PC-3 (cell line): ENCODE results near the gene C14orf119. TPM values are rescaled to one million over a fixed set of nuclear protein-coding genes. Genes with fewer than 3 reads are reported as not detected.

ENCODE experiments used
- ATAC-seq: fragments of 200-7000 bp; cut with Tn5 transposase; 2 replicates; pipeline ENCODE4 v1.9.1; 2020; ENCODE audit warnings: mild to moderate bottlenecking, moderate library complexity
- BruUV-seq: library from RNA; stranded (reverse); fragments of 400-500 nt; replicated peaks from 2 replicates; lab custom pipeline; 2021; lab: Mats Ljungman, UMichigan
- CTCF ChIA-PET: fragments of 300-600 bp; sonication (Branson Sonifier 250); formaldehyde crosslinking; loops from one replicate; lab custom pipeline; 2022; ENCODE audit warnings: antibody characterized with exemption; lab: Charles Lee
- POLR2A ChIA-PET: fragments of 300-600 bp; sonication (Branson Sonifier 250); formaldehyde crosslinking; loops from one replicate; lab custom pipeline; 2022; ENCODE audit warnings: antibody characterized with exemption; ENCODE audit not compliant: unreplicated experiment; lab: Charles Lee
- DNase-seq: peaks from one replicate; pipeline ENCODE4 v3.0.0-alpha.2; 2015
- H2AFZ ChIP-seq: fragments of 300-600 bp; sonication (generic); 2 replicates; pipeline ENCODE4 v1.6.0; 2016; ENCODE audit warnings: antibody characterized with exemption, low read length
- H3F3A ChIP-seq: fragments of 300-600 bp; sonication (generic); one replicate; pipeline ENCODE4 v1.6.0; 2017; ENCODE audit warnings: antibody characterized with exemption, low read length, control low read depth, mild to moderate bottlenecking; ENCODE audit not compliant: unreplicated experiment
- H3K27ac ChIP-seq: fragments of 300-600 bp; sonication (generic); 2 replicates; pipeline ENCODE4 v1.5.1; 2016; ENCODE audit warnings: mild to moderate bottlenecking, low read length
- H3K27me3 ChIP-seq: fragments of 300-600 bp; sonication (generic); 2 replicates; pipeline ENCODE4 v1.6.1; 2016; ENCODE audit warnings: low read length, mixed read lengths
- H3K36me3 ChIP-seq: fragments of 300-600 bp; sonication (generic); 2 replicates; pipeline ENCODE4 v1.6.1; 2016; ENCODE audit warnings: low read depth, mixed run types, low read length, mixed read lengths
- H3K4me1 ChIP-seq: fragments of 300-600 bp; sonication (generic); 2 replicates; pipeline ENCODE4 v1.5.1; 2016; ENCODE audit warnings: low read length; ENCODE audit not compliant: insufficient read depth
- H3K4me2 ChIP-seq: fragments of 300-600 bp; sonication (generic); 2 replicates; pipeline ENCODE4 v1.6.0; 2016; ENCODE audit warnings: low read length
- H3K4me3 ChIP-seq: fragments of 300-600 bp; sonication (generic); 2 replicates; pipeline ENCODE4 v1.5.1; 2016; ENCODE audit warnings: mild to moderate bottlenecking, low read length, mixed read lengths
- H3K79me2 ChIP-seq: fragments of 300-600 bp; sonication (generic); 2 replicates; pipeline ENCODE4 v1.6.1; 2017; ENCODE audit warnings: low read length, mixed read lengths
- H3K9ac ChIP-seq: fragments of 300-600 bp; sonication (generic); 2 replicates; pipeline ENCODE4 v1.6.0; 2016; ENCODE audit warnings: mild to moderate bottlenecking, low read length
- H3K9me2 ChIP-seq: fragments of 300-600 bp; sonication (generic); replicated peaks from 2 replicates; pipeline ENCODE4 v1.6.1; 2016; ENCODE audit warnings: mixed run types, low read length, mixed read lengths
- H3K9me3 ChIP-seq: fragments of 300-600 bp; sonication (generic); 2 replicates; pipeline ENCODE4 v1.6.1; 2016; ENCODE audit warnings: low read length, mixed read lengths
- H4K20me1 ChIP-seq: fragments of 300-600 bp; sonication (generic); 2 replicates; pipeline ENCODE4 v1.6.1; 2016; ENCODE audit warnings: low read length, mixed read lengths
- CTCF ChIP-seq: fragments of 300-600 bp; sonication (generic); conservative IDR thresholded peaks from 2 replicates; pipeline ENCODE4 v1.5.1; 2017; ENCODE audit warnings: antibody characterized with exemption, low read depth, mild to moderate bottlenecking, low read length
- EZH2 ChIP-seq: fragments of 300-600 bp; sonication (generic); IDR thresholded peaks from one replicate; pipeline ENCODE4 v1.6.1; 2017; ENCODE audit warnings: antibody characterized with exemption, mild to moderate bottlenecking, low read length; ENCODE audit not compliant: unreplicated experiment
- EZH2phosphoT487 ChIP-seq: fragments of 300-600 bp; sonication (generic); IDR thresholded peaks from 2 replicates; pipeline ENCODE4 v1.6.1; 2018; ENCODE audit warnings: mild to moderate bottlenecking, antibody characterized with exemption, low read length, borderline replicate concordance
- intact Hi-C: fragments of 100-400 bp; cut with micrococcal nuclease; formaldehyde crosslinking; loops from 2 replicates; pipeline ENCODE4 v1.9.0; 2023
- total RNA-seq: library from RNA; depleted of rRNA; stranded (reverse); fragments of >200 nt; gene quantifications from 2 replicates; pipeline ENCODE4 v1.2.3, GENCODE V29; 2014

The C14orf119 gene
- total RNA-seq, 1 experiment from 2014 or later, result 49.6 TPM

GRCh38 chr14:23128969-23129758, 33.9 kb downstream of the C14orf119 start:
- no TSS peak for BruUV-seq
- Histone ChIP-seq H2AFZ (peak overlapping the region; percentile 16; the same call in 1 of the 2 replicates), H3K4me3 (no peak overlapping the region), H3K27me3 (no peaks in the 10 kb centered on the region), H4K20me1 (no peaks in the 10 kb centered on the region), H3K9me3 (no peaks in the 10 kb centered on the region), H3K79me2 (no peaks in the 10 kb centered on the region), H3K9ac (no peak overlapping the region), H3F3A (no peaks in the 10 kb centered on the region), H3K27ac (no peak overlapping the region), H3K4me2 (peak overlapping the region; percentile 24), H3K36me3 (no peaks in the 10 kb centered on the region), H3K4me1 (peaks cover 14% of the 10 kb centered on the region), H3K9me2 (no peaks in the 10 kb centered on the region)
- CTCF ChIA-PET, result interaction anchor here (0.8 to 1.5 kb wide), 4 partner anchors 8 to 61 kb away, joined by 3 to 8 read pairs (median 4); no protein-coding TSS in a partner anchor
- intact Hi-C loops, result no loop called here
- ATAC-seq (no peak), DNase-seq (no peak)
- TF ChIP-seq EZH2 (no peak), EZH2phosphoT487 (no peak), CTCF (no peak)
- POLR2A ChIA-PET, result no interaction called here

- no TSS peak for BruUV-seq
- Histone ChIP-seq H3K27ac (no peak overlapping the region), H3K4me3 (no peak overlapping the region), H3K4me1 (peaks cover 14% of the 10 kb centered on the region), H3K9ac (no peak overlapping the region), H3K36me3 (no peaks in the 10 kb centered on the region), H3K79me2 (no peaks in the 10 kb centered on the region), H3F3A (no peaks in the 10 kb centered on the region), H3K9me2 (no peaks in the 10 kb centered on the region), H3K4me2 (peak overlapping the region; percentile 24), H2AFZ (peak overlapping the region; percentile 16; the same call in 1 of the 2 replicates), H3K9me3 (no peaks in the 10 kb centered on the region), H3K27me3 (no peaks in the 10 kb centered on the region), H4K20me1 (no peaks in the 10 kb centered on the region)
- ATAC-seq (peak; percentile 83), DNase-seq (peak; percentile 73)
- POLR2A ChIA-PET, result no interaction called here
- CTCF ChIA-PET, result interaction anchor here (0.6 to 1.5 kb wide), 5 partner anchors 9 to 61 kb away, joined by 3 to 8 read pairs (median 3); partner anchors contain the start of gene C14orf119
- TF ChIP-seq EZH2 (no peak), CTCF (no peak), EZH2phosphoT487 (no peak)
- intact Hi-C loops, result no loop called here
Measured at GRCh38 chr14:23129759-23130316, 34.5 kb downstream of the C14orf119 start.
